ENCODE results near the gene SHROOM2.

The SHROOM2 gene

GRCh38 chrX:9856588-9856987 is 70.4 kb downstream of the SHROOM2 start:
- TF ChIP-seq SIN3A (IDR thresholded peaks at IDR 0.05; ENCODE audit: borderline replicate concordance, insufficient read depth, low read length), result no peak
- TF ChIP-seq POLR2AphosphoS5 (IDR thresholded peaks at IDR 0.05; ENCODE audit: low read depth, low read length), result no peak
- no peak for TF ChIP-seq TAF1 (IDR thresholded peaks at IDR 0.05; ENCODE audit: borderline replicate concordance, insufficient read depth, low read length)
- no peak for TF ChIP-seq REST (IDR thresholded peaks at IDR 0.05; ENCODE audit: insufficient read depth in 1 of 2, low read depth in 2 of 2, low read length in 2 of 2)
- no peak for TF ChIP-seq FOXP2 (optimal IDR thresholded peaks at IDR 0.05; ENCODE audit: borderline replicate concordance, extremely low read depth, extremely low read length, insufficient read depth)

- no peak for TF ChIP-seq POLR2AphosphoS5 (IDR thresholded peaks at IDR 0.05; ENCODE audit: low read depth, low read length)
- TF ChIP-seq FOXP2 (optimal IDR thresholded peaks at IDR 0.05; ENCODE audit: borderline replicate concordance, extremely low read depth, extremely low read length, insufficient read depth), result no peak
- no peak for TF ChIP-seq SIN3A (IDR thresholded peaks at IDR 0.05; ENCODE audit: borderline replicate concordance, insufficient read depth, low read length)
- no peak for TF ChIP-seq TAF1 (IDR thresholded peaks at IDR 0.05; ENCODE audit: borderline replicate concordance, insufficient read depth, low read length)
- TF ChIP-seq REST (IDR thresholded peaks at IDR 0.05; ENCODE audit: insufficient read depth in 1 of 2, low read depth in 2 of 2, low read length in 2 of 2), result no peak
Observed at GRCh38 chrX:9857575-9858474, 71.6 kb downstream of the SHROOM2 start.

GRCh38 chrX:9859711-9860555 is 73.7 kb downstream of the SHROOM2 start:
- TF ChIP-seq TAF1 (IDR thresholded peaks at IDR 0.05; ENCODE audit: borderline replicate concordance, insufficient read depth, low read length), result no peak
- TF ChIP-seq FOXP2 (optimal IDR thresholded peaks at IDR 0.05; ENCODE audit: borderline replicate concordance, extremely low read depth, extremely low read length, insufficient read depth), result no peak
- TF ChIP-seq POLR2AphosphoS5 (IDR thresholded peaks at IDR 0.05; ENCODE audit: low read depth, low read length), result no peak
- TF ChIP-seq SIN3A (IDR thresholded peaks at IDR 0.05; ENCODE audit: borderline replicate concordance, insufficient read depth, low read length), result no peak
- no peak for TF ChIP-seq REST (IDR thresholded peaks at IDR 0.05; ENCODE audit: insufficient read depth in 1 of 2, low read depth in 2 of 2, low read length in 2 of 2)

- TF ChIP-seq TAF1 (IDR thresholded peaks at IDR 0.05; ENCODE audit: borderline replicate concordance, insufficient read depth, low read length) (no peak), SIN3A (IDR thresholded peaks at IDR 0.05; ENCODE audit: borderline replicate concordance, insufficient read depth, low read length) (no peak), REST (IDR thresholded peaks at IDR 0.05; ENCODE audit: insufficient read depth in 1 of 2, low read depth in 2 of 2, low read length in 2 of 2) (no peak), POLR2AphosphoS5 (IDR thresholded peaks at IDR 0.05; ENCODE audit: low read depth, low read length) (no peak), FOXP2 (optimal IDR thresholded peaks at IDR 0.05; ENCODE audit: borderline replicate concordance, extremely low read depth, extremely low read length, insufficient read depth) (no peak)
Observed at GRCh38 chrX:9860826-9861225, 74.6 kb downstream of the SHROOM2 start.

Data from PFSK-1 (cell line).